GM12878 (cell line): Measurements from ENCODE around the gene THAP2. TPM values are rescaled to one million over a fixed set of nuclear protein-coding genes. Genes with fewer than 3 reads are reported as not detected.

ENCODE experiments used
- CHD4 ChIP-seq: fragments of 200-600 bp; sonication (generic); IDR thresholded peaks from 2 replicates; pipeline ENCODE4 v1.6.1; 2016; ENCODE audit warnings: mild to moderate bottlenecking
- EP300 ChIP-seq, 2 experiments: fragments of 150-350 bp in 1 of 2; IDR thresholded peaks; 2 replicates each; pipeline ENCODE4 v1.6.1; 2011 to 2012; ENCODE audit warnings: low read depth in 2 of 2, low read length in 2 of 2, borderline replicate concordance in 1 of 2, improper control_type of control experiment in 1 of 2, inconsistent platforms in 1 of 2; ENCODE audit not compliant: control insufficient read depth in 1 of 2
- GABPA ChIP-seq: IDR thresholded peaks from 2 replicates; pipeline ENCODE4 v1.6.1; 2014; ENCODE audit warnings: antibody characterized with exemption, low read depth, mild to moderate bottlenecking, inconsistent platforms
- GATAD2B ChIP-seq: fragments of 450-650 bp; conservative IDR thresholded peaks from 2 replicates; pipeline ENCODE4 v1.6.1; 2017; ENCODE audit warnings: low read depth, mild to moderate bottlenecking, moderate library complexity
- HDAC6 ChIP-seq: fragments of 200-600 bp; sonication (generic); IDR thresholded peaks from one replicate; pipeline ENCODE4 v1.8.0; 2017; ENCODE audit warnings: antibody characterized with exemption; ENCODE audit not compliant: unreplicated experiment
- IRF3 ChIP-seq: fragments of 450-650 bp; IDR thresholded peaks from 2 replicates; pipeline ENCODE4 v1.6.1; 2014; ENCODE audit warnings: mild to moderate bottlenecking
- MEF2A ChIP-seq: IDR thresholded peaks from 2 replicates; pipeline ENCODE4 v1.6.1; 2011; ENCODE audit warnings: low read depth, mild to moderate bottlenecking, low read length, moderate library complexity; ENCODE audit not compliant: insufficient read depth
- NFYB ChIP-seq: IDR thresholded peaks from 2 replicates; pipeline ENCODE4 v1.6.1; 2011; ENCODE audit warnings: low read depth, mild to moderate bottlenecking, low read length, improper control_type of control experiment, moderate library complexity; ENCODE audit not compliant: insufficient read depth
- PRDM15 ChIP-seq: fragments of 450-650 bp; formaldehyde crosslinking; IDR thresholded peaks from 2 replicates; pipeline ENCODE4 v1.4.0; 2020; ENCODE audit warnings: mild to moderate bottlenecking, moderate library complexity
- RUNX3 ChIP-seq: IDR thresholded peaks from 2 replicates; pipeline ENCODE4 v1.6.1; 2012; ENCODE audit warnings: low read length, inconsistent platforms
- SMC3 ChIP-seq: IDR thresholded peaks from 2 replicates; pipeline ENCODE4 v1.6.1; 2011; ENCODE audit warnings: low read length, improper control_type of control experiment, borderline replicate concordance
- TAF1 ChIP-seq: IDR thresholded peaks from 2 replicates; pipeline ENCODE4 v1.6.1; 2011; ENCODE audit warnings: mild to moderate bottlenecking, low read depth, low read length, borderline replicate concordance
- YY1 ChIP-seq: IDR thresholded peaks from 2 replicates; pipeline ENCODE4 v1.6.1; 2011; ENCODE audit warnings: low read depth, mild to moderate bottlenecking, low read length
- ZNF592 ChIP-seq: fragments of 450-650 bp; IDR thresholded peaks from 2 replicates; pipeline ENCODE4 v1.6.1; 2017; ENCODE audit warnings: mild to moderate bottlenecking, moderate library complexity
- ZNF687 ChIP-seq: fragments of 450-650 bp; IDR thresholded peaks from 2 replicates; pipeline ENCODE4 v1.6.1; 2017; ENCODE audit warnings: mild to moderate bottlenecking, moderate library complexity
- polyA plus RNA-seq, 11 experiments: library from polyadenylated mRNA; depleted of rRNA in 4 of 11; unstranded in 6 of 11; stranded (reverse) in 5 of 11; fragments of >200 nt; fragmentation: Nextera tagmentation in 4 of 11; fragmentation: Illumina TruSeq in 1 of 11; extraction: Ambion mirVana in 4 of 11; extraction: Trizol in 1 of 11; gene quantifications; 1 replicate in 1 of 11; 2 replicates in 10 of 11; pipeline versions ENCODE4 v1.2.1 to v1.2.3, GENCODE V29; 2011 to 2016; ENCODE audit warnings: inconsistent platforms in 2 of 11, missing spikeins in 2 of 11, low read depth in 1 of 11
- total RNA-seq, 4 experiments: library from RNA; depleted of rRNA in 3 of 4; stranded (reverse); fragments of >200 nt in 3 of 4; fragmentation: Illumina TruSeq in 1 of 4; extraction: Trizol in 1 of 4; gene quantifications; 2 replicates each; pipeline versions ENCODE4 v1.2.1 to v1.2.3, GENCODE V29; 2013 to 2021

Gene THAP2
- total and polyA plus RNA-seq, 10 of the 15 experiments (the other 5 are each of a cell fraction or from before 2014, with no cell fraction given), result 4.1 to 18.0 (median 7.3) TPM

- TF ChIP-seq ZNF592 (no peak; the same call in 1 of the 2 replicates), PRDM15 (no peak), TAF1 (peak; percentile 24; the same call in 1 of the 2 replicates), MEF2A (0 out of 2 replicates have a peak, but pooled peaks have one; percentile 15), RUNX3 (peak; percentile 90), HDAC6 (no peak), YY1 (peak; percentile 25; the same call in 1 of the 2 replicates), GABPA (no peak), NFYB (peak; percentile 82; the same call in 1 of the 2 replicates), CHD4 (no peak), IRF3 (peak; percentile 10; the same call in 1 of the 2 replicates), SMC3 (peak; percentile 33; the same call in 1 of the 2 replicates), GATAD2B (peak; percentile 96), ZNF687 (peak; percentile 75), EP300 (IDR thresholded peaks at IDR 0.05; ENCODE audit: borderline replicate concordance in 1 of 2, control insufficient read depth in 1 of 2, low read depth in 2 of 2, low read length in 2 of 2) (no peak)
Observed at GRCh38 chr12:71685914-71686657, 22.0 kb downstream of the THAP2 start, which contains the start of gene TMEM19 (continued).
